SU-DHL-6 (cell line): ENCODE results near the gene DPPA5.
"Not testable (repeated sequence)": the region's sequence is repeated elsewhere in the genome, so short reads cannot be mapped to it uniquely, and the experiment has no call there.

Source experiments
- CTCF ChIP-seq: fragments of 200-600 bp; sonication (generic); IDR thresholded peaks from one replicate; pipeline ENCODE4 v1.5.1; 2017; ENCODE audit warnings: antibody characterized with exemption, mild to moderate bottlenecking, low read length, moderate library complexity; ENCODE audit not compliant: insufficient read depth, poor library complexity, severe bottlenecking
- EZH2phosphoT487 ChIP-seq: fragments of 200-600 bp; sonication (generic), shearing (Covaris generic); conservative IDR thresholded peaks from 2 replicates; pipeline ENCODE4 v1.6.1; 2018; ENCODE audit warnings: mild to moderate bottlenecking, antibody characterized with exemption, low read length, moderate library complexity, mixed read lengths

GRCh38 chr6:73392188-73392587 lies 38.1 kb upstream of the DPPA5 start:
- not testable (repeated sequence) for TF ChIP-seq CTCF, EZH2phosphoT487
